ENCODE data around the gene SPC24. TPM values are rescaled to one million over a fixed set of nuclear protein-coding genes. Genes with fewer than 3 reads are reported as not detected.

Gene SPC24
- total and polyA plus RNA-seq, 9 of the 15 experiments (the other 6 are each of a cell fraction or from before 2014, with no cell fraction given): 18.2 to 154 (median 60.9) TPM

- H3K9ac ChIP-seq (ENCODE audit: insufficient read depth in 1 of 2, low read depth in 2 of 2, low read length in 2 of 2): no peak overlapping the region
- 92% methylated on average over 6 of the region's 6 CpGs for WGBS (ENCODE audit: insufficient coverage, low coverage, missing lambda C conversion rate)
- no peaks in the 10 kb centered on the region for H3K9me3 ChIP-seq (replicated peaks; ENCODE audit: control insufficient read depth, insufficient read depth, low read depth, low read length)
- FAIRE-seq (no peak), ATAC-seq (no peak), DNase-seq (ENCODE audit: extremely low read depth in 1 of 4, low spot score in 3 of 4) (no peak)
- TSS peak; percentile 35 for BruUV-seq (replicated peaks)
- no peak overlapping the region for H3K27ac ChIP-seq (ENCODE audit: extremely low read depth, low read depth, low read length)
- TF ChIP-seq ZKSCAN3 (CRISPR knock-in tag; IDR thresholded peaks at IDR 0.05) (no peak), TRIM24 (IDR thresholded peaks at IDR 0.05) (no peak), ATF1 (CRISPR knock-in tag; IDR thresholded peaks at IDR 0.05) (no peak), ATF1 (tag; IDR thresholded peaks at IDR 0.05) (no peak), ZNF57 (CRISPR knock-in tag; IDR thresholded peaks at IDR 0.05) (no peak), SUPT5H (IDR thresholded peaks at IDR 0.05) (0 out of 2 replicates have a peak, but pooled peaks have one; percentile 3), POLR2AphosphoS2 (IDR thresholded peaks at IDR 0.05; ENCODE audit: low read length) (0 out of 2 replicates have a peak, but pooled peaks have one; percentile 43), POLR2A (conservative IDR thresholded peaks at IDR 0.05) (peak; percentile 14; the same call in 1 of the 2 replicates), NFE2 (IDR thresholded peaks at IDR 0.05; ENCODE audit: low read depth) (no peak), ZBTB33 (CRISPR knock-in tag; IDR thresholded peaks at IDR 0.05) (no peak)
- CTCF ChIA-PET (ENCODE audit: low intra/inter-chr PET ratio): no interaction called here
- in situ Hi-C loops (cut with MboI) (no loop called here), intact Hi-C loops (cut with micrococcal nuclease) (no loop called here)
- peaks cover 0 to 14% of the 10 kb centered on the region in 2 experiments; a peak in 1 of 5 replicates for H3K4me1 ChIP-seq (replicated peaks in 1 of 2; ENCODE audit: control insufficient read depth in 2 of 2, insufficient read depth in 2 of 2, low read length in 2 of 2)
- no peak overlapping the region for H3K4me2 ChIP-seq (ENCODE audit: insufficient read depth, low read length)
- peaks cover 96% of the 10 kb centered on the region for H3K36me3 ChIP-seq (ENCODE audit: control insufficient read depth, insufficient read depth, low read length)
- no peak overlapping the region for H2AFZ ChIP-seq (ENCODE audit: low read depth, low read length)
- no peak overlapping the region for H3K4me3 ChIP-seq
- H3K79me2 ChIP-seq (ENCODE audit: control insufficient read depth, insufficient read depth, low read length): peaks cover 54% of the 10 kb centered on the region
- POLR2A ChIA-PET: interaction anchor here (0.6 to 1.6 kb wide), 5 partner anchors 10 to 64 kb away, joined by 4 to 5 read pairs (median 5); no protein-coding TSS in a partner anchor
- no peaks in the 10 kb centered on the region for H3K27me3 ChIP-seq (ENCODE audit: control insufficient read depth in 2 of 2, insufficient read depth in 2 of 2, low read length in 2 of 2)
- peaks cover 28% of the 10 kb centered on the region for H4K20me1 ChIP-seq (replicated peaks; ENCODE audit: control insufficient read depth, insufficient read depth, low read length)
- peaks cover 4% of the 10 kb centered on the region for H3K9me1 ChIP-seq (ENCODE audit: control insufficient read depth, insufficient read depth, low read length)
These were observed 46.8 kb downstream of the SPC24 start for GRCh38 chr19:11108746-11109145.
